Prostate gland (tissue), 2 donors: ENCODE measurements around the gene INMT.

Experiments used
- POLR2A ChIP-seq: fragments of 450-650 bp; IDR thresholded peaks from one replicate; pipeline ENCODE4 v1.6.1; 2016; ENCODE audit warnings: antibody characterized with exemption, mild to moderate bottlenecking
- POLR2AphosphoS5 ChIP-seq: sonication (generic); formaldehyde crosslinking; IDR thresholded peaks from one replicate; pipeline ENCODE4 v1.6.1; 2017; ENCODE audit warnings: antibody characterized with exemption
- TF ChIP-seq, protein P1 (sequence below), 4 experiments: fragments of 200-600 bp in 2 of 4; fragments of 450-650 bp in 2 of 4; sonication (generic) in 2 of 4; IDR thresholded peaks; 1 replicate in 3 of 4; 2 replicates in 1 of 4; pipeline ENCODE4 v1.5.1; 2016 to 2019; ENCODE audit warnings: antibody characterized with exemption in 4 of 4, mild to moderate bottlenecking in 2 of 4, moderate library complexity in 2 of 4

DNA sequence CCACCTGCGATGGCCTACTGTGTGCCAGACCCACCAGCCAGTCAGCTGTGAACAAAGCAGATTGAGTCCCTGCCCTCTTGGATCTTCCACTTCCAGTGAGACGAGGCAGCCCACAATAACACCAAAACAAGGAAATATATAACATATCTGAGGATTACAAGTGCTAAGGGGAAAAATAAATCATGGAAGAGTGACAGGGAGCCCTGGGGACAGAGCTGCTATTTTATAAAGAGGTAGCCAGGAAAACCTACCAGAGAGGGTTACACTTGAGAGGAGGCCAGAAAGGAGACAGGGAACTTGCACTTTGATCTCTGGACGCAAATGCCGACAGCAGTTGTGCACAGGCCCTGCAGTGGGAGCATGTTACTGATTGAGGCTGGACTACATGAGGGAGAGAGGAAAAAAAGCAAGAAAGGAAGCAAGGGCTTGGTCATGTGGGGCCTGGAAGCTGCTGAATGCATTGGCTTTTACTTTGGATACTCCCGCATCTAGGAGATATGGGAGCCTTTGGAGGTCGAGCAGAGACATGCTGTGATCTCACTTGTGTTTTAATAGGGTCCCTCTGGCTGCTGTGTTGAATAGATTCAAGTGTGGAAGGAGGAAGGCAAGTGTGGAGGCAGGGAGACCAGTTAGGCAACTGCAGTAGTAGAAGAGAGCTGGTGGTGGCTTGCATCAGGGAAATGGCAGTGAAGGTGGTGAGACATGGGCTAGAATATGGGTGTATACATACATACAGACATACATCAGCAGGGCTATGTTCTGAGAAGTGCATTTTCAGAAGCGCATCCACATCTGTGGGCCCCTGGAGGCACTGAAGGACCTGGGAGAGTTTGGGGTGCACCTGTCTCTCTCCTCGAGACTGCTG, 45.5 kb downstream of the INMT start:
- TF ChIP-seq POLR2AphosphoS5 = no peak
- TF ChIP-seq, protein P1, sequence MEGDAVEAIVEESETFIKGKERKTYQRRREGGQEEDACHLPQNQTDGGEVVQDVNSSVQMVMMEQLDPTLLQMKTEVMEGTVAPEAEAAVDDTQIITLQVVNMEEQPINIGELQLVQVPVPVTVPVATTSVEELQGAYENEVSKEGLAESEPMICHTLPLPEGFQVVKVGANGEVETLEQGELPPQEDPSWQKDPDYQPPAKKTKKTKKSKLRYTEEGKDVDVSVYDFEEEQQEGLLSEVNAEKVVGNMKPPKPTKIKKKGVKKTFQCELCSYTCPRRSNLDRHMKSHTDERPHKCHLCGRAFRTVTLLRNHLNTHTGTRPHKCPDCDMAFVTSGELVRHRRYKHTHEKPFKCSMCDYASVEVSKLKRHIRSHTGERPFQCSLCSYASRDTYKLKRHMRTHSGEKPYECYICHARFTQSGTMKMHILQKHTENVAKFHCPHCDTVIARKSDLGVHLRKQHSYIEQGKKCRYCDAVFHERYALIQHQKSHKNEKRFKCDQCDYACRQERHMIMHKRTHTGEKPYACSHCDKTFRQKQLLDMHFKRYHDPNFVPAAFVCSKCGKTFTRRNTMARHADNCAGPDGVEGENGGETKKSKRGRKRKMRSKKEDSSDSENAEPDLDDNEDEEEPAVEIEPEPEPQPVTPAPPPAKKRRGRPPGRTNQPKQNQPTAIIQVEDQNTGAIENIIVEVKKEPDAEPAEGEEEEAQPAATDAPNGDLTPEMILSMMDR (IDR thresholded peaks at IDR 0.05) = no peak
- no peak for TF ChIP-seq POLR2A
